ENCODE results near the gene SYMPK.

DNA sequence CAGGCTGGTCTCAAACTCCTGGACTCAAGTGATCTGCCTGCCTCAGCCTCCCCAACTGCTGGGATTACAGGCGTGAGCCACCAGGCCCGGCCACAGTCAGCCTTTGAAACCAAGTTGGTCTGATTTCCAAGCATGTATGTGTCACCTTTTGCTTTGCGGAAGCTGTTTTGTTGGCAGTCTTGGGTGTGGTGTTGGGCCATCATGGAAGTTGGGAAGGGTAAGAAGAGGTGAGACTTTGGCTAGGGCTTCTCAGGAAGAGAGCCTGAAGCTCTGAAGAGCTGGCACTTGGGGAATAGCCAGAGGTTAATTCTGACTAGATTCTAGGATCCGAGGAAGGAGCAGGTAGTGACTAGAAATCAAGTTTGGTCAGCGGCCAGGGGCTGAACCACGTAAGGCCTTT, 50.6 kb downstream of the SYMPK start:
- TF ChIP-seq, protein P1, sequence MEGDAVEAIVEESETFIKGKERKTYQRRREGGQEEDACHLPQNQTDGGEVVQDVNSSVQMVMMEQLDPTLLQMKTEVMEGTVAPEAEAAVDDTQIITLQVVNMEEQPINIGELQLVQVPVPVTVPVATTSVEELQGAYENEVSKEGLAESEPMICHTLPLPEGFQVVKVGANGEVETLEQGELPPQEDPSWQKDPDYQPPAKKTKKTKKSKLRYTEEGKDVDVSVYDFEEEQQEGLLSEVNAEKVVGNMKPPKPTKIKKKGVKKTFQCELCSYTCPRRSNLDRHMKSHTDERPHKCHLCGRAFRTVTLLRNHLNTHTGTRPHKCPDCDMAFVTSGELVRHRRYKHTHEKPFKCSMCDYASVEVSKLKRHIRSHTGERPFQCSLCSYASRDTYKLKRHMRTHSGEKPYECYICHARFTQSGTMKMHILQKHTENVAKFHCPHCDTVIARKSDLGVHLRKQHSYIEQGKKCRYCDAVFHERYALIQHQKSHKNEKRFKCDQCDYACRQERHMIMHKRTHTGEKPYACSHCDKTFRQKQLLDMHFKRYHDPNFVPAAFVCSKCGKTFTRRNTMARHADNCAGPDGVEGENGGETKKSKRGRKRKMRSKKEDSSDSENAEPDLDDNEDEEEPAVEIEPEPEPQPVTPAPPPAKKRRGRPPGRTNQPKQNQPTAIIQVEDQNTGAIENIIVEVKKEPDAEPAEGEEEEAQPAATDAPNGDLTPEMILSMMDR (IDR thresholded peaks at IDR 0.05; ENCODE audit: low read depth, low read length, poor library complexity, severe bottlenecking): no peak
- TF ChIP-seq EZH2phosphoT487 (IDR thresholded peaks at IDR 0.05; ENCODE audit: borderline replicate concordance, low read length): no peak

Measured in DOHH2 (cell line).